ENCODE data around the gene EMSY.

The EMSY gene

DNA sequence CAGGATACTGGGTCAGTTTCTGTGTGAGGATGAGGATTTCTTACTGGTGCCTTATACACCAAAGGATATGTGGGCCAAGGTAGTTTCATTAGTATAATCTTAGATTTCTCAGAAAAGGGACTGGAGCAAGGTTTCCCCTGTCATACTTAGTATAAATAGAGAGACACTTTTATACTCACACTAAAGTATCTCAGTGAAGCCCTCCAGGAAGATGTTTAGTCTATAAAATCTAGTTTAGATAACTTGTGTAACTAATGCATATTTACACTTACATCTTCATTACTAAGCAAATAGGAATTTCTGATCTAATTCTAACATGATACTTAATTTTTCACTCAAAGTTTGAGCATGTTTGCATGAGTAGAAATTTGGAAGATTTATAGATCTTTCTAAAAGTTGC is 11.1 kb downstream of the EMSY start:
- DNase-seq, result no peak

DNA sequence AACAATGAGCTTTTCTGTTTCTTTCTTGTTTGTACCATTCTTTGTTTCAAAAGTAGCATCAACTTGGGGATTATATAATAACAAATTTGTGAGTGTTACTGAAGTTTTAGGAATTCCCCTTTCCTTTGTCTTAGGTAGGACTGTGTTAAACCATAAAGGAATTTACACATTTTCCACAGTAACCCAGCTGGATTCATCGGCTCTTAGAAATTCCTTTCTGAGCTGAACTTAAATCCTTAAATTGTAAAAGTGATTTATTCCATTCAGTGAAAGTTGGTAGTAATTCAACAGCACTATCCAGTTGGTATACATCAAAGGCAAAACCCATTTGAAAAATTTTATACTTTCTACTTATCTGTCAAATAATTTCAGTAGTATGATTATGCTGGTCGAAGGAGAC is 11.8 kb downstream of the EMSY start:
- no peak for DNase-seq

DNA sequence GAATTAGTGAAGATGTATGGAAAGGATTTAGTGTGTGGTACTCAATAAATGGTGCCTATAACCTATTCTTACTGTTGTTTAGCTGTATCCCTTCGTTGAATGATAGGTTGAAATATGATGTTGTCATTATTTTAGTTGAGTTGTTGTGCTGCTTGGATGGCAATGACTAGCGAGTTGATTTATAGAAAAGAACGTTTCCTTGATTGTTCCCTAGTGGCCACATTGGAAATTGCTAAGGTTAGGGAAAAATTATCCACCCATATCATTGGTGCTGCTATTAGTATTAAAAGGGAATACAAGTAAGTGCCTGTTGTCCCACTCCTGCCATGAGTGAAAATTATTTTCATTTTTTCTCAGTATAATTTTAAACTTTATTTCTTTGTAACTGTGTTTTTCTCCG is 14.5 kb downstream of the EMSY start:
- DNase-seq, result no peak

DNA sequence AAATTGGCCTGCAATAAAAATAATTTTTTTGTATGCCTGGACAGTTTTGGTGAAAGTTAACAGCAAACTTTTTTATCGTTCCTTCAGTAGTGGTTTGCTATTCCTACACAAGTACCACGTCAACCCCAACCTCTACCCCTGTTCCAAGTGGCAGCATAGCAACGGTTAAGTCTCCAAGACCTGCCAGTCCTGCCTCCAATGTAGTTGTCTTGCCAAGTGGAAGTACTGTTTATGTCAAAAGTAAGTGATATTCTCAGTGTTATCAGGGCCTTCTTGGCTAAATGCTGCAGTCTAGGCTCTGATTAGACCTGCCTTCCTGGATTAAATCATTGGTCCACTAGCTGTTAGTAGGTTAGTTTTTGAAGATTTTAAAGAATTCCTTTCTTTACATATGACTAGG is 15.0 kb downstream of the EMSY start:
- DNase-seq, result no peak

DNA sequence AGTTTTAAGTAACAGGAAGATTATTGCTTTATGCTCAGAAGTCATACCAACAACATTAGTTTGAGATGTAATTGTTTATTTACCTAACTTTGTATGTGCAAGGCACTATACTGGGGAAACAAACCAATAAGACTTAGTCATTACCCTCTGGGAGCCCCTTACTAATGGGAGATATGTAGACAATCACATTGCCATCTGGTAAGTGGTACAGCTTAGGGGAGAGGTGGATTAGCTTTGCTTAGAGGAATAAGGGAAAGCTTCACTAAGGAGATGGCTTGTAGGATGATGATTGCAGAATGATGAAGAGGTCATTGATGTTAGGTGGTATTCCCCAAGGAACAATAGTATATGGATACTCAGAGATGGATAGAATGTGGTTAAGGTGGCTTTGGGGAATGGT is 17.5 kb downstream of the EMSY start:
- DNase-seq, result no peak

DNA sequence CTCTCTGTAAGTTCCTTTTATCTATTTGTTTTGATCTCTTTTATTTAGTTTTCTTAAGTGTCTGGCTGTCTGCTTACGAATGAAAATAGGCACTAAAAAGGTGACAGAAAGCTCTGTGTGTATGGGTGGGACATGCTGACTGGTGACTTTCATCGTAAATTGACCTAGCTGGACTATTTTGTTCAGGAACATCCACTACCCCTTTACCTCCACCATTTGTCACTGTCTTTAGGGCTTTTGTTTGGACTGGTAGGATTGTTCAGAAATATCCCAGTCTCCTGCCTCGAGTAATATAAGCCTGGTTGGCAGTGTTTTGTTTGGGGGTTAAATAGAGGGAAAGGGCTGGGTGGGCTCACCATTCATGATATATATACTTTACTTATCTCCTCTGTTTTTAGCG is 20.9 kb downstream of the EMSY start:
- no peak for DNase-seq

DNA sequence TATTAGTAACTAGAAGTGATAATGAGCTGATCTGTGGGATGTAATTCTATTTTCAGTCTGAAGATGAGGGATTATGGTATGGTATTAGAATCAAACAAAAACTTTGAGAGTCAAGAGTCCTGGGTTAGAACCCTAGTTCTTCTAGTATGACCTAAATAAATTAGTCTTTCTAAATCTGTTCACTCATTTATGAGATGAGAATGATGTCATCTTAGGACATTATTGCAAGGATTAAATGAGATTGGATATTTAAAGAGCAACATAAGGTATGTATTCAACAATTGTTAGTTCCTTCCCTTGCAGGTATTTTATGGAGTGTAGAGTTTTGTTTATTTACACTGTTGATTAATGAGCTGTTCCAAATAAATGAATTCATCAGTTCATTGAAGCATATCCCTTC is 21.8 kb downstream of the EMSY start:
- DNase-seq, result no peak

DNA sequence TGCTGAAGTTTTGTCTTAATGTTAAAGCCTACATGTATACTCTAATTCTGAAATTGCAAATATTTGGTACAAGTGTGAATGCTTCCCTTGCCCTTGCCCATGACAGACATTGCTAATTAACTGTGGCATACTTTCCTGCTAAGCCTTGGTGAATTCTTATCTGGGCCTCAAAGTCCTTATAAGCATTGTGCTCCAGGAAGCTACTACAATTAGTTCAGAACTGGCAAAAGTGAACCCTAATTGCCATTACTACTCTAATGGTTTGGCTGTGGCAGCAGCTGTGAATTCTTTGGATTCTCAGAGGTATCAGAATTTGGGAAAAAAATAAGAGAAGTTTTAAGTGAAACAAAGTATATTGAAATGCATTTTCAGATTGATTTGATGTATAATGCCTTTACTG is 24.3 kb downstream of the EMSY start:
- DNase-seq, result no peak

GRCh38 chr11:76471382-76471781 is 26.6 kb downstream of the EMSY start:
- no peak for DNase-seq

DNA sequence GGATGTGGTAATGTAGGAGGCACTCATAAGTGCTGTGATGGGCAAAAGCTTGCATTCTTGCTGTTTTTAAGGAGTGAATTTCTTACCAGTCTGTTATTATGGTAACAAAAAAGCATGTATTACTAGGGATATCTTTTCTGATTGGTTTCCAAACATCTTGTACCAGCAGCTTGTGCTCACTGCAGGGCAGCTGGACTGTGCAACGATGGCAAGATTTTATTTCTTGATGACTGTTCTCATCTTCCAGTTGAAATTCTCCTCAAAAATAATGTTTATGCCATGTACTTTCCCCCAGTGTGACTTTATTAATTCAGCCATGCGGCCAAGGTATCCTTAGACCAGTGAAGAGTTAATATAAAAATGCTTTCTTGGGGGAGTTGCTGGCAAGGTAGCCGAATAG is 35.4 kb downstream of the EMSY start:
- DNase-seq, result no peak

DNA sequence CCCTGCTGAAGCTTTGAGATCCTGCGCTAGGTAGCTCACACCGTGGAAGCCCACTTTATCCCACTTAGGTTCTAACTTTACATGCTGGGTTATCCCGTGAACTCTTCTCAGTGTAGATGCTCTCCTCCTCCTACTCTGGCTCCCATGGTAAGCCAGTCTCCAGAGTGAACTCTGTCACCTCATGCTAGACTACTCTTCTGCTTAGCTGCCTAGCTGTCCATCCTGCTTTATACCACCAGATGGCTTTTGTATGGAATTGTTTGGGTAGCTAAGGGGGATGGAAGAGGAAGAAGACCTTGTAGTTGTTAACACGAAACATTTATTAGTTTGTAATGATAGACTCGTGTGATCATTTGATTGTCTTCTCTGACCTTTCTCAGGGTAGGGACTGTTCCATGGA is 46.8 kb downstream of the EMSY start:
- no peak for DNase-seq

- no peak for DNase-seq
Measured at GRCh38 chr11:76493040-76493439, 48.2 kb downstream of the EMSY start.

- DNase-seq, result no peak
Measured at GRCh38 chr11:76493626-76494539, 49.1 kb downstream of the EMSY start.

- no peak for DNase-seq
Measured at GRCh38 chr11:76495019-76495418, 50.2 kb downstream of the EMSY start.

- no peak for DNase-seq
Measured at GRCh38 chr11:76496174-76496573, 51.4 kb downstream of the EMSY start.

DNA sequence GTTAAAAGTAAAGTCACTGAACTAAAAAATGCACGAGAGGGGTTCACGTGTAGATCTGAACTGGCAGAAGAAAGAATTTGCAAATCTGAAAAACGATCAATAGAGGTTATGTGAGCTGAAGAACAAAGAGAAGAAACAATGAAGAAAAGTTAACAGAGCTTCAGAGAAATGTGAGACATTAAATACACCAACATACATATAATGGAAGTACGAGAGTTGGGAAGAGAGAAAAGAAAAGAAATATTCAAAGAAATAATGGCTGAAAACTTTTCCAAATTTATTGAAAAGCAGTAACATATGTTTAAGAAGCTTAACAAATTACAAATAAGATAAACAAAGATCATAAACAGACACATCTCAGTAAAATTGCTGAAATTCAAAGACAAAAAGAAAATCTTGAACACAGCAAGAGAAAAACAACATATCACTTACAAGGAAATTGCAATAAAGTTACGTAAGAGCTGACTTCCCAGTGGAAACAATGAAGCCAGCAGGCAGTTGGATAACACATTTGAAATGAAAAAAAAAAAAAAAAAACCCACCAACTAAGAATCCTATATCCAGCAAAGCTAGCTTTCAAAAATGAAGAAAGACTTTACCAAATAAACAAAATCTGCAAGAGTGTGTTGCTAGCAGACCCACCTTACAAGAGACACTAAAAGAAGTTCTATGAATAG is 56.8 kb downstream of the EMSY start:
- no peak for DNase-seq

- DNase-seq, result no peak
Measured at GRCh38 chr11:76506833-76507232, 62.0 kb downstream of the EMSY start.

GRCh38 chr11:76510060-76511047 is 65.5 kb downstream of the EMSY start:
- DNase-seq, result no peak

DNA sequence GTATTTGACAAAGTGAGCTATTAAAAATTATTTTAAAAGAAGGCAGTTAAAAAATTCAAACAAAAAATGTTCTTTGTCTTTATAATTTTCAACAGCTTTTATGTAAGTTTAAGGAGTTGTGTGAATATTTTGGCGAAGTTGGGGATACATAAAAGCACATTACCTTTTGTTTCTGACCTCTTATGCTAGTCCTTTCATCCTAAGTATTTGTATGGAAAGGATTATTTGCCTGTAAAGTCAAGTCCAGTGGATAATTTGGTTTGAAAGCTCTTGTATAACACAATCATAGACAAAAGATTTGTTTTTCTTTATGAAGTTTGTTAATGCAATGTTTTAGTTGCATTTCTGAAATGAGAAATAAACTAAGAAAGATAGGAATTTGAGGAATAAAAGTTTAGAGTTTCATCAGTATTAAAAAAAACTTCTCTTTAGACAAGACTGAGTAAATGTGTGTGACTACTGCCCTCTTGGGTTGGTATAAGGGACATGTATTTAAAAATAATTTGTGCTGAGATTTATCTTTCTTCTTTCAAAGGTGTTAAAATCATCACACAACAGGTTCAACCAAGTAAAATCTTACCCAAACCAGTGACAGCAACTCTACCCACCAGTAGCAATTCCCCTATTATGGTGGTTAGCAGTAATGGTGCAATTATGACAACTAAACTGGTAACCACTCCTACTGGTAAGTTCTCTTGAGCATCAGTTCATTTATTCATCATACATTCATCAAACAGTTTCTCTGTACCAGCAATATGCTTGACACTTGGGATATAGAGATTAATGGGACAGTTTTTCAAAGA is 68.2 kb downstream of the EMSY start:
- peak; percentile 12 to 21 for DNase-seq

DNA sequence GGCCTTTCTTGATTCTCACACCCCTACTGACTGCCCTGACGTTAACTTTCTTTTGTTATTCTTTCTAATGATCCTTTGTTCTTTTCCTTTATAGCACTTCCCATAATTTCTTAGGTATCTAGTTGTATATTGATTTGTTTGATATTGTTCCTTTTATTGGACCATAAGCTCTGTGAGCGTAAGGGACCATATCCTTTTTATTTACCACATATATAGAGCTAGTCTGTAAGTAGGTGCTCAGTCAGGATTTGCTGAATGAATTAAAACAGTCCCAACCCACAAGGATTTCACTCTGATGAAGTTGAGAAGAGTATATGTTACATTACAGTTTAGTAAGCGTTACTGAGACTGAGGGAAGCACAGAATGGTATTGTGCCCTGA is 68.8 kb downstream of the EMSY start:
- DNase-seq, result no peak

GRCh38 chr11:76515494-76515893 is 70.7 kb downstream of the EMSY start:
- no peak for DNase-seq

DNA sequence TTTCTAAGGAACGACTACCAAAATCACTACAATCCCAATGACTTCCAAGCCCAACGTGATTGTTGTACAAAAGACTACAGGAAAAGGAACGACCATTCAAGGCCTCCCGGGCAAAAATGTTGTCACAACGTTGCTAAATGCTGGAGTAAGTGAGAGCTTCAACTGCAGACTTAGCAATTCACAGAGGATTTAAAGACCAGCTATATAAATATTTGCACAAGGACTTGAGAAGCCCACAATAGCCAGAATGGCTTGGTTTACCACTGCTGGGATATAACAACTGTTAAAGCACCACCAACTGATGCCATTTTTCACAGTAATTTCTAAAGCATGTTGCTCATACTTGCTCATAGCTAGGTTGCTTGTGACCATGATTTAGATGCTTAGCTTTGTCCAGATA is 78.3 kb downstream of the EMSY start:
- DNase-seq, result no peak
